Mucosa of rectum (tissue), 2 donors: ENCODE results near the gene BHLHE23.

ENCODE experiments used
- H3K27ac ChIP-seq, 2 donors: one replicate each; pipeline ENCODE4 v1.7.0; 2013; ENCODE audit warnings: inconsistent platforms in 2 of 2, low read depth in 2 of 2, low read length in 2 of 2
- H3K27me3 ChIP-seq, 2 donors: one replicate each; pipeline ENCODE4 v1.7.0; 2013; ENCODE audit warnings: low read length in 2 of 2; ENCODE audit not compliant: control insufficient read depth in 2 of 2, insufficient read depth in 2 of 2
- H3K36me3 ChIP-seq, 2 donors: one replicate each; pipeline ENCODE4 v1.7.0; 2013; ENCODE audit warnings: low read length in 2 of 2; ENCODE audit not compliant: control insufficient read depth in 2 of 2, insufficient read depth in 2 of 2
- H3K4me1 ChIP-seq, 2 donors: one replicate each; pipeline ENCODE4 v1.7.0; 2013; ENCODE audit warnings: low read length in 2 of 2, mild to moderate bottlenecking in 1 of 2; ENCODE audit not compliant: control insufficient read depth in 2 of 2, insufficient read depth in 2 of 2
- H3K4me3 ChIP-seq, 2 donors: one replicate each; pipeline ENCODE4 v1.7.0; 2013; ENCODE audit warnings: low read length in 2 of 2
- H3K9ac ChIP-seq, 2 donors: one replicate each; pipeline ENCODE4 v1.7.0; 2013; ENCODE audit warnings: low read length in 2 of 2, low read depth in 1 of 2, mild to moderate bottlenecking in 1 of 2
- H3K9me3 ChIP-seq, 2 donors: one replicate each; pipeline ENCODE4 v1.7.0; 2013; ENCODE audit warnings: low read length in 2 of 2; ENCODE audit not compliant: control insufficient read depth in 2 of 2
- donor health status: healthy.
- donor health status: Normal muscosa, but diverticular disease.

Gene BHLHE23

GRCh38 chr20:63006540-63007359, at the start of gene BHLHE23:
Gene BHLHE23 (minus strand): TSS chr20:63006964. CDS start chr20:63006774, 190 bp downstream.
- Histone ChIP-seq H3K4me1 (peaks cover 7 to 9% of the 10 kb centered on the region in 2 donors), H3K9ac (no peak within 1 kb of the TSS), H3K27ac (no peak within 1 kb of the TSS), H3K36me3 (no peaks in the 10 kb centered on the region), H3K27me3 (peaks cover 37 to 75% of the 10 kb centered on the region in 2 donors), H3K4me3 (no peak within 1 kb of the TSS), H3K9me3 (no peaks in the 10 kb centered on the region)

DNA sequence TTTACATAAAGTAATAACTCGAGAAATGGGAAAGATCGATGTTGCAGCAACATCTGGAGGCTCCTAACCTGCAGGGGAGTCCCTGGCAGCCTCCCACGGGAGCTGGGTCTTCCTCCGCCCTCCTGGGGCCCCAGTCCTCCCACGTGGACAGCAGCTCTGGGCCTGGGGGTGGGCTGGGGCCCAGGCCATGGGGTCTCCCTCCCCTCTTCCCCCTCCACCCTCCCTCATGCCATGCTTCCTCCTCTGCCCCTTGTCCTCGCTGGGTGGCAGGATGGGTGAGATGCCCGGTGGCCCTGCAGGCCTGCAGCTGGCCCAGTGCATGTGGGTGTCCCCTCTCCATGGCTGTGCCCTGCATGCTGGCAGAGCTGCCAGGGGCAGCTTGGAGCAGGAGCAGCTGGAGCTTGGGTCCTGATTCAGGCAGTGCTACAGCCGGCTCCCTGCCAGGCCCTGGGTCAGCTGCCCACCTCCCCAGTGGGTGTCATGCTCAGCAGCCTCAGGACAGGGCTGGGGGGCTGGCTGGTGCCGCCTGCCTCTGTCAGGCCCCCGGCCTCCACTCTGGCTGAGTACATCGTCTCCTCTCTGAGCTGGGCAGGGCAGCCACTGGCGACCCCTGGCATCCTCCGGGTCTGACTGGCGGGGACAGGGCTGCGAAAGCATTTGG, 48.9 kb upstream of the BHLHE23 start:
- no peaks in the 10 kb centered on the region for H3K36me3 ChIP-seq
- H3K4me3 ChIP-seq = no peak overlapping the region
- no peak overlapping the region for H3K27ac ChIP-seq
- H3K27me3 ChIP-seq = peaks cover 6 to 8% of the 10 kb centered on the region in 2 donors
- no peaks in the 10 kb centered on the region for H3K4me1 ChIP-seq
- H3K9me3 ChIP-seq = no peaks in the 10 kb centered on the region
- H3K9ac ChIP-seq = no peak overlapping the region

DNA sequence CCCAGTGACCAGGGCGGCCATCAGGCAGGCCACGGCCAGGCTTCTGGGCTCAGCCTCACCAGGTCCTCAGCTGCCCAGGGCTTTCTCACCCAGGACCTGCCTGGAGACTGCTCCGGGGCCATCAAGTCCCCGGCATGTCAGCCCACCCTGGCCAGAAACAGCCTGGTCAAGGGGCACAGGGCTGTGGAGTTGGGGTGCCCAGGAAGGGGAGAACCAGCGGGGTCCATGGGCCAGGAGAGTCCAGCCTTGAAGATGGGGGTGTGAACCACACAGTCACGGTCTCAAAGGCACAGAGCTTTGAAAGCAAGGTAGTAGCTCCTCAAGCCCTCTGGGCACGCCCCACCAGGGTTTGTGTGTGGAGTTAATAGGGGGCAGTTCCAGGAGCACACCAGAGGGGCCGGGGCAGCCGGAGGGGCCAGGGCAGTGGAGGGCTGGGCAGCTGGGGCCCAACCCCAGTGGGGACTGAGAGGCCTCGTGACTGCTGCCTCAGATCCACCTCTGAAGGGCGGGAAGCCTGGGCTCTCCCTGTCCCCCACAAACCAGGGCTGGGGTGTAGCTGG, 48.0 kb upstream of the BHLHE23 start:
- Histone ChIP-seq H3K4me3 (no peak overlapping the region), H3K9ac (no peak overlapping the region), H3K36me3 (no peaks in the 10 kb centered on the region), H3K4me1 (no peaks in the 10 kb centered on the region), H3K27me3 (peaks cover 6 to 8% of the 10 kb centered on the region in 2 donors), H3K27ac (no peak overlapping the region), H3K9me3 (no peaks in the 10 kb centered on the region)

DNA sequence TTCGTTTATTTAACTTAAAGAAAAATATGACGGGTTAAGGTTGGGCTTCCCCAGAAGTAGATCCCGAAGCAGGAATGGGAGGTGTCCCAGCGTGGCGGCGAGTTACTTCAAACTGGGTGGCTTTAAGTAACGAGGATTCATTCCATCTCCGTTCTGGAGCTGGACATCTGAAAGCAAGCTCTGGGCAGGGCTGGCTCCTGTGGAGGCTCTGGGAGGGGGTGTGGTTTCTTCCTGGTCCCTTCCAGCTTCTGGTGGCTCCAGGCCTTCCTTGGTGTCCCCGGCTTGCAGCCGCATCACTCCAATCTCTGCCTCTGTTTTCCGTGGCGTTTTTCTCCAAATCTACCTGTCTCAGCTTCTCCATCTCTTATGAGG, 47.3 kb upstream of the BHLHE23 start:
- H3K36me3 ChIP-seq = no peaks in the 10 kb centered on the region
- no peak overlapping the region for H3K27ac ChIP-seq
- no peaks in the 10 kb centered on the region for H3K9me3 ChIP-seq
- no peaks in the 10 kb centered on the region for H3K4me1 ChIP-seq
- H3K27me3 ChIP-seq = peaks cover 6 to 8% of the 10 kb centered on the region in 2 donors
- no peak overlapping the region for H3K9ac ChIP-seq
- no peak overlapping the region for H3K4me3 ChIP-seq

DNA sequence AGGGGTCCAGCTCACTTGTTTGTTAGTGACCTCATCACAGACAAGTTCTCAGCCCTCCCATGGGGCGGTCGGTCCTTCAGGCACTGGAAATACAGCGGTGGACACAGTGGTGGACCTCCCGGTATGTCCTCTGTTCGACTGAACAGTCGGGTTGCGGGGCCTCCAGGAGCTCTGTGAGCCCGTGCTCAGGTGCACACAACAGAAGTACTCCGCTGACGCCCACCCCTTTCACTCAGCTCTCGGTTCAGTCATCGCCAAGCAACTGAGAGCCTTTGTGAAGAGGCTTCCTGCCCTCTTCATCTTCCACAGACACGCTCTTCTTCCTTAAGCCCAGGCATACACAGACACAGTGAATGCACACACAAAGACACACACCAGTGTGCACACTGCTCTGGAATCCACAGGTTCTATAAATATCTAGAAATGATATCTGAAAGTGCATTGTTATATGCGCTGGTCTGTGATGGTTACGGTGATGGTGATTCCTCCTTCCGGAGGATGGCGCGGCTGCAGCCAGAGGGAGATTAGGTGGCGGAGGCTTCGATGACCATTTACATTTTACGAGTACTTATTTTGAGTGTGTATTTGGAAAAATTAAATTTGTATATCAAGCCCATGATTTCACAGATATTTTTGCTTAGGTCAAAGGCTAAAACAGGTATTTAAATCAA, 46.8 kb upstream of the BHLHE23 start:
- no peak overlapping the region for H3K4me3 ChIP-seq
- no peak overlapping the region for H3K9ac ChIP-seq
- H3K27ac ChIP-seq = no peak overlapping the region
- no peaks in the 10 kb centered on the region for H3K36me3 ChIP-seq
- peaks cover 5 to 8% of the 10 kb centered on the region in 2 donors for H3K27me3 ChIP-seq
- H3K4me1 ChIP-seq = no peaks in the 10 kb centered on the region
- H3K9me3 ChIP-seq = no peaks in the 10 kb centered on the region

DNA sequence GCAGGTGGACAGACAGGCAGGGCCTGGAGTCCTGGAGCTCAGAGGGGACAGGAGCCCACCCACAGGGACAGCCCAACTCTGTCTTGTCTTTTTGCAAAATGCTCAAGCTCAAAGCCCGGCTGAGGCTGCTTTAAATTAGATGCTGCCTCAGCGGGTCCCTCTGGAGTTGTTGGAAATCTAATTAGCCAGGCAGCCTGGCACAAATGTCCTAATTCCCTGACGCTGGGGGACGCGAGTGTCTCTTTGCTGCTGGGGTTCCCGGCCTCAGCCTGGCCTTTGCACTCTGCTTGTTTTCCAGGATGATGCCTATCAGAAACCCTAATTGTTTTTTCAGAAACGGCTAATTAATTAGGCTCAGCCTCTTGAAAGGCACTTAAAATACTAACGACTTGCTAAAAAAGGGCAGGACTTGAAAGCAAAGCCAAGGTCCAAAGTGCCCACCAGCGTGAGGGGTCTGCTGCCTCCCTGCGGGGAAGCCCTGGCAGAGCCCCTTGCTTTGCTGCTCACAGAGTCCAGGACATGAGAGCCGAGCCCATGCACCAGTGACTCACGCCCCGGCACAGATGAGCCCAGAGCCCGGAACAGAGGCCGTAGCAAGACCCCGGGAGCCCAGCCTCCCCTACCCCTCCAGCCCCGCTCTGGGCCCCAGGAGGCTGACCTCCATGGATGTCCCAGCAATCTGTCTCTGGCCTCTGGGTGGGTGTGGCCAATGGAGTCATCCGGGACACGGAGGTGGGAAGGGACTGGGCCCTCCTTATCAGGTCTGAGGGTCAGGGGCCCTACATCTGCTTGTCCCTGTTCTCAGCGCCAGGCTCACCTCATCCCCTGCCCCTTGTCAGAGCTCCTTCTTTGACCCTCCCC, 46.0 kb upstream of the BHLHE23 start:
- no peak overlapping the region for H3K27ac ChIP-seq
- H3K36me3 ChIP-seq = no peaks in the 10 kb centered on the region
- no peak overlapping the region for H3K4me3 ChIP-seq
- no peaks in the 10 kb centered on the region for H3K4me1 ChIP-seq
- no peak overlapping the region for H3K9ac ChIP-seq
- H3K9me3 ChIP-seq = no peaks in the 10 kb centered on the region
- peaks cover 3 to 8% of the 10 kb centered on the region in 2 donors for H3K27me3 ChIP-seq

GRCh38 chr20:63051911-63052310, 45.1 kb upstream of the BHLHE23 start:
- Histone ChIP-seq H3K27me3 (peaks cover 3 to 4% of the 10 kb centered on the region in 2 donors), H3K9ac (no peak overlapping the region), H3K27ac (no peak overlapping the region), H3K36me3 (no peaks in the 10 kb centered on the region), H3K4me1 (no peaks in the 10 kb centered on the region), H3K9me3 (no peaks in the 10 kb centered on the region), H3K4me3 (no peak overlapping the region)

- Histone ChIP-seq H3K36me3 (no peaks in the 10 kb centered on the region), H3K4me3 (no peak overlapping the region), H3K9me3 (no peaks in the 10 kb centered on the region), H3K27me3 (peaks cover 0 to 6% of the 10 kb centered on the region in 2 donors), H3K9ac (no peak overlapping the region), H3K4me1 (no peaks in the 10 kb centered on the region), H3K27ac (no peak overlapping the region)
Observed at GRCh38 chr20:63051186-63051860, 44.6 kb upstream of the BHLHE23 start.

DNA sequence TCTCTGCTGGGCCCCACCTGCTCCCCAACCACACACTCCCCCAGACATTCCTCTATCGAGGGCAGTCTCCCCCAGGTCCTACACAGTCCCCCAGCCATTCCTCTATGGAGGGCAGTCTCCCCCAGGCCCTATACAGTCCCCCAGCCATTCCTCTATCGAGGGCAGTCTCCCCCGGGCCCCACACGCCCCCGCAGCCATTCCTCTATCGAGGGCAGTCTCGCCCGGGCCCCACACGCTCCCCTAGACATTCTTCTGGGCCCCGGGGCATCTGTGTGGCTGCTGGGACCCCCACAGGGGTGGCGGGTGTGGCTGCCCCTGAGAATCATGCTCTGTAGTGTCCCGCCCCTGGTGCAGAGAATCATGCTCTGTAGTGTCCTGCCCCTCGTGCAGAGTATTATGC, 43.6 kb upstream of the BHLHE23 start:
- peaks cover 0 to 6% of the 10 kb centered on the region in 2 donors for H3K27me3 ChIP-seq

More for the DNA sequence above, 43.6 kb upstream of the BHLHE23 start:
- no peak overlapping the region for H3K27ac ChIP-seq
- no peak overlapping the region for H3K4me3 ChIP-seq
- H3K9me3 ChIP-seq = no peaks in the 10 kb centered on the region
- H3K36me3 ChIP-seq = no peaks in the 10 kb centered on the region
- H3K9ac ChIP-seq = no peak overlapping the region
- no peaks in the 10 kb centered on the region for H3K4me1 ChIP-seq
